ENCODE data around the gene SLC6A3. TPM values are rescaled to one million over a fixed set of nuclear protein-coding genes. Genes with fewer than 3 reads are reported as not detected.
A peak's percentile ranks its signal among the peaks of the same experiment; 100 is the strongest.

The SLC6A3 gene
- total RNA-seq, 1 experiment from 2014 or later, result not detected

GRCh38 chr5:1443171-1443570 lies 2.1 kb downstream of the SLC6A3 start:
- no peak for DNase-seq (ENCODE audit: extremely low read depth, low read depth)

GRCh38 chr5:1442222-1443145 lies 2.8 kb downstream of the SLC6A3 start:
- no peak for DNase-seq (ENCODE audit: extremely low read depth, low read depth)

GRCh38 chr5:1441166-1441865 lies 3.9 kb downstream of the SLC6A3 start:
- DNase-seq (ENCODE audit: extremely low read depth, low read depth), result no peak

GRCh38 chr5:1440098-1440493 lies 5.1 kb downstream of the SLC6A3 start:
- no peak for DNase-seq (ENCODE audit: extremely low read depth, low read depth)

GRCh38 chr5:1439388-1440097 lies 5.7 kb downstream of the SLC6A3 start:
- no peak for DNase-seq (ENCODE audit: extremely low read depth, low read depth)

- DNase-seq (ENCODE audit: extremely low read depth, low read depth), result no peak
These were observed 6.4 kb downstream of the SLC6A3 start for GRCh38 chr5:1438871-1439270.

GRCh38 chr5:1437876-1438559 lies 7.2 kb downstream of the SLC6A3 start:
- no peak for DNase-seq (ENCODE audit: extremely low read depth, low read depth)

- DNase-seq (ENCODE audit: extremely low read depth, low read depth), result peak; percentile 7
These were observed 7.9 kb downstream of the SLC6A3 start for GRCh38 chr5:1437226-1437829.

- DNase-seq (ENCODE audit: extremely low read depth, low read depth), result no peak
These were observed 8.6 kb downstream of the SLC6A3 start for GRCh38 chr5:1436681-1437080.

GRCh38 chr5:1436036-1436435 lies 9.2 kb downstream of the SLC6A3 start:
- no peak for DNase-seq (ENCODE audit: extremely low read depth, low read depth)

GRCh38 chr5:1435369-1435768 lies 9.9 kb downstream of the SLC6A3 start:
- no peak for DNase-seq (ENCODE audit: extremely low read depth, low read depth)

- DNase-seq (ENCODE audit: extremely low read depth, low read depth), result no peak
These were observed 12.9 kb downstream of the SLC6A3 start for GRCh38 chr5:1432296-1432695.

- DNase-seq (ENCODE audit: extremely low read depth, low read depth), result no peak
These were observed 13.3 kb downstream of the SLC6A3 start for GRCh38 chr5:1431896-1432295.

GRCh38 chr5:1431021-1431811 lies 14.0 kb downstream of the SLC6A3 start:
- no peak for DNase-seq (ENCODE audit: extremely low read depth, low read depth)

- DNase-seq (ENCODE audit: extremely low read depth, low read depth), result no peak
These were observed 15.0 kb downstream of the SLC6A3 start for GRCh38 chr5:1430121-1430795.

- no peak for DNase-seq (ENCODE audit: extremely low read depth, low read depth)
These were observed 15.7 kb downstream of the SLC6A3 start for GRCh38 chr5:1429496-1429895.

GRCh38 chr5:1429066-1429465 lies 16.2 kb downstream of the SLC6A3 start:
- DNase-seq (ENCODE audit: extremely low read depth, low read depth), result no peak

- DNase-seq (ENCODE audit: extremely low read depth, low read depth), result no peak
These were observed 17.1 kb downstream of the SLC6A3 start for GRCh38 chr5:1428107-1428506.

GRCh38 chr5:1424716-1425115 lies 20.5 kb downstream of the SLC6A3 start:
- no peak for DNase-seq (ENCODE audit: extremely low read depth, low read depth)

Measured in NCI-H460 (cell line).